ENCODE measurements around the gene CDK15. TPM values are rescaled to one million over a fixed set of nuclear protein-coding genes. Genes with fewer than 3 reads are reported as not detected.

CDK15 gene
- total RNA-seq, 2 donors from 2014 or later: 1.2 TPM; not detected in 1

GRCh38 chr2:201892516-201892915 lies 86.2 kb downstream of the CDK15 start:
- intact Hi-C loops (cut with DNase I): no loop called here
- WGBS: 87% methylated on average over 5 of the region's 5 CpGs
- Histone ChIP-seq H3K9me3 (no peaks in the 10 kb centered on the region), H3K4me3 (no peak overlapping the region), H3K36me3 (no peaks in the 10 kb centered on the region), H3K27ac (no peak overlapping the region), H3K4me1 (replicated peaks) (no peaks in the 10 kb centered on the region), H3K27me3 (replicated peaks; ENCODE audit: insufficient read depth) (no peaks in the 10 kb centered on the region)
- no peak for DNase-seq (ENCODE audit: low spot score)
- TF ChIP-seq POLR2AphosphoS5 (IDR thresholded peaks at IDR 0.05): no peak
- no peak for TF ChIP-seq POLR2A (IDR thresholded peaks at IDR 0.05)
- no peak for TF ChIP-seq CTCF (IDR thresholded peaks at IDR 0.05)

GRCh38 chr2:201900362-201900761 lies 94.0 kb downstream of the CDK15 start:
- intact Hi-C loops (cut with DNase I): no loop called here
- no peak for DNase-seq (ENCODE audit: low spot score)
- H3K27ac ChIP-seq: no peak overlapping the region
- no peaks in the 10 kb centered on the region for H3K4me1 ChIP-seq (replicated peaks)
- no peaks in the 10 kb centered on the region for H3K27me3 ChIP-seq (replicated peaks; ENCODE audit: insufficient read depth)
- no peaks in the 10 kb centered on the region for H3K9me3 ChIP-seq
- no peak overlapping the region for H3K4me3 ChIP-seq
- no peaks in the 10 kb centered on the region for H3K36me3 ChIP-seq
- no peak for TF ChIP-seq POLR2AphosphoS5 (IDR thresholded peaks at IDR 0.05)
- no peak for TF ChIP-seq CTCF (IDR thresholded peaks at IDR 0.05)
- no peak for TF ChIP-seq POLR2A (IDR thresholded peaks at IDR 0.05)
- 33% methylated on average over 2 of the region's 2 CpGs for WGBS

- H3K36me3 ChIP-seq: no peaks in the 10 kb centered on the region
- H3K9me3 ChIP-seq: no peaks in the 10 kb centered on the region
- no peak overlapping the region for H3K27ac ChIP-seq
- H3K4me3 ChIP-seq: no peak overlapping the region
- H3K4me1 ChIP-seq (replicated peaks): no peaks in the 10 kb centered on the region
- 86% methylated on average over 8 of the region's 8 CpGs for WGBS
- intact Hi-C loops (cut with DNase I): no loop called here
- H3K27me3 ChIP-seq (replicated peaks; ENCODE audit: insufficient read depth): no peaks in the 10 kb centered on the region
- DNase-seq (ENCODE audit: low spot score): no peak
- TF ChIP-seq CTCF (IDR thresholded peaks at IDR 0.05) (no peak), POLR2A (IDR thresholded peaks at IDR 0.05) (no peak), POLR2AphosphoS5 (IDR thresholded peaks at IDR 0.05) (no peak)
Measured at GRCh38 chr2:201901786-201902185, 95.4 kb downstream of the CDK15 start.

- TF ChIP-seq POLR2A (IDR thresholded peaks at IDR 0.05) (no peak), CTCF (IDR thresholded peaks at IDR 0.05) (no peak), POLR2AphosphoS5 (IDR thresholded peaks at IDR 0.05) (no peak)
- Histone ChIP-seq H3K9me3 (no peaks in the 10 kb centered on the region), H3K36me3 (no peaks in the 10 kb centered on the region), H3K27ac (no peak overlapping the region), H3K27me3 (replicated peaks; ENCODE audit: insufficient read depth) (no peaks in the 10 kb centered on the region), H3K4me1 (replicated peaks) (no peaks in the 10 kb centered on the region), H3K4me3 (no peak overlapping the region)
- intact Hi-C loops (cut with DNase I): no loop called here
- no peak for DNase-seq (ENCODE audit: low spot score)
- 52% methylated on average over 5 of the region's 5 CpGs for WGBS
Measured at GRCh38 chr2:201904538-201905420, 98.4 kb downstream of the CDK15 start.

All from prostate gland (tissue), 2 donors.